Measurements from ENCODE around the gene ELOVL4.

GRCh38 chr6:79946272-79947190 is 822 bp downstream of the ELOVL4 start:
- TF ChIP-seq CTCF (IDR thresholded peaks at IDR 0.05) (peak; percentile 50), ZFX (IDR thresholded peaks at IDR 0.05; ENCODE audit: borderline replicate concordance) (no peak)
